Posterior vena cava (tissue), 2 donors: Measurements from ENCODE around the gene EXOC4. TPM values are rescaled to one million over a fixed set of nuclear protein-coding genes. Genes with fewer than 3 reads are reported as not detected.

ENCODE experiments used
- DNase-seq: peaks from one replicate; pipeline ENCODE4 v3.0.0-alpha.2; 2020; ENCODE audit warnings: low spot score
- intact Hi-C, 2 donors: fragments of 100-400 bp; cut with DNase I; formaldehyde crosslinking; loops; one replicate each; pipeline versions ENCODE4 v1.14.1 to v1.14.2; 2022 to 2023
- total RNA-seq, 2 donors: library from RNA; stranded (reverse); fragmentation: NEBNext Ultra II Directional; extraction: Animal tissue kit (Norgen Biotek cat#: 25700); gene quantifications; one replicate each; pipeline ENCODE4 v1.2.1, GENCODE V29; 2021
- donor health status: DM: yes; HTN: yes; CAD: no.
- donor health status: DM: yes; HTN: yes; CAD: no.

EXOC4 gene
- total RNA-seq, 2 donors from 2014 or later: 66.0 to 70.6 TPM

DNA sequence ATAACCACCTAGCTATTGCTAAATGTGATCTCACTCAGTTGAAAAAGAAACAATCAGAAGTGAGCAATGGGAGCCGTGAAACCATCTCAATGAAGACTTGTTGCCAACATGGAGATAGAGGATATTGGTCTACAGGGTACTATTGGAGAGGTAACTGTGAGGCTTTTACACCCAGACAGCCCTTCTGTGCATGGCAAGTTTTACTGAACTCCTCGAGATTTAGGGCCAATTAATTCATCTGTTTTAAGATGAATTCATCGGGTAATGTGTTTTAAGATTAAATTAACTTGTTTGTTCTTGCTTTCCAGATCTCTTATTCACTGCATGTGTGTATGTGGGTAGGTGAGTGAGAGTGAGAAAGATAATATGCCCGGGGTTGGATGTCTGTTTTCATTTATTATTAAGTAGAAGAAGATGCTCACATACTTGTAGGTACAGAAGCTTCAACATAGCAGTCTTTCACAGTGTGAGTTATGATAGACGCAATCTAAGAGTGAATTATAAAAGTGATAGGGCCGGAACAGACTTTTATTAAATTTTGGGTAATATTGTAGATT lies 323.8 kb downstream of the EXOC4 start:
- DNase-seq: no peak
- intact Hi-C loops: no loop called here

DNA sequence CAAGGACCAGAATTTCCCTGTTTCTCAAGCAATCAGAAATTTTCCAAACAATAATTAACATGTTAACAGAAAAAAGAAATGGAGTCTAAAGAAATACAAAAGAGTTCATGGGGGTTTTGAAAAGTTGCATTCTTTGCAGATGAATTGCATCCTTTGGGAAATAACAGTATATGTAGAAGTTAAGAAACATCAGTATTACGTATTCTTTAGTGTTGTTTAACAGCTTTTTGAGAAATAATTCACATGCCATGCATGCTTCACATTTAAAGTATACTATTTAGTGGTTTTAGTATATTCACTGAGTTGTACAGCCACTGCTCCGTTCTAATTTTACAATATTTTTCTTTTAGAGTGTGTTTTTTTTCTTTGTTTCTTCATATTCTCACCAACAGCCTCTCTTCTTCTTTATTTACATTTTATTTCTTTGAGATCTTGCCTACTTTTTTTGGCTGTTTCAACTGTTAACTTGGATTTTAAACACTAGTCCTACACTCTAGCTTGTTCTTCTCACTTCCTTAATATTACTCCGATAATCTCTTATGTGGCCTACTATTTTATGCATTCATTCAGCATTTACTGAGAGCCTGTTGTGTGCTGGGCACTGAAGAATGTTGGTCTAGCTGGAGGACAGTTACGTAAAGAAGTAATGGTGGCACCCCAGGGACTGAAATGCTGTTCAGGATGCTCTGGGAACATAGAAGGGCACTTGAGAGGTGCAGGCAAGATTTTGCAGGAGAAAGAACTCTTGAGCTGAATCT lies 330.1 kb downstream of the EXOC4 start:
- no peak for DNase-seq
- intact Hi-C loops: no loop called here

DNA sequence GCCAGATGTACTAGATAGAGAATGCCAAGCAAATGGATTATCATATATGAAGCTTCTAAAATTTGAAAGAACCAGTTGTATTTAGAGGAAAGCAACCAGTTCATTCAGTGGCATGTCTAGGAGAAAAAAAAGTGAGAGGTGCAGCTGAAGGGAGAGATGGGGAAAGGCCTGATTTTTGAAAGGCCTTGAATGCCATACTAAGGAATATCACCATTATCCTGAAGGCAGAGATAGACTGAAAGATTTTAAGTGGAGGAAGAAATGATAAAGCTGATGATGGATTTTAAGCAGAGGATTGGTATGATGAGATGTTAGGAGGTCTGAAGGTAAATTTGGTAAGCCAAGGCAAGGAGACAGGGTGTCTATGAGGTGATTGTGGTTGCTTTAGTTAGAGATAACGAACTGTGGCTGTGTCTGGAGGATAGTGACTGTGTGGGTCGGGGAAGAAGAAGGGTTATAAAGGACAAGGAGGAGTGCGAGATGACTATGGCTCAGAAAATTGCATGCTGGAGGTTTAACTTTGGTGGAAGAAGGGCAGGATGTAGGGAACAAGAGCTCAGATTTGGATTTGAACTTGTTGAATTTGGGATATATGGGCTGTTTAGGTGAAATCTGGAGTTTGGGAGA lies 330.8 kb downstream of the EXOC4 start:
- no peak for DNase-seq
- intact Hi-C loops: no loop called here

DNA sequence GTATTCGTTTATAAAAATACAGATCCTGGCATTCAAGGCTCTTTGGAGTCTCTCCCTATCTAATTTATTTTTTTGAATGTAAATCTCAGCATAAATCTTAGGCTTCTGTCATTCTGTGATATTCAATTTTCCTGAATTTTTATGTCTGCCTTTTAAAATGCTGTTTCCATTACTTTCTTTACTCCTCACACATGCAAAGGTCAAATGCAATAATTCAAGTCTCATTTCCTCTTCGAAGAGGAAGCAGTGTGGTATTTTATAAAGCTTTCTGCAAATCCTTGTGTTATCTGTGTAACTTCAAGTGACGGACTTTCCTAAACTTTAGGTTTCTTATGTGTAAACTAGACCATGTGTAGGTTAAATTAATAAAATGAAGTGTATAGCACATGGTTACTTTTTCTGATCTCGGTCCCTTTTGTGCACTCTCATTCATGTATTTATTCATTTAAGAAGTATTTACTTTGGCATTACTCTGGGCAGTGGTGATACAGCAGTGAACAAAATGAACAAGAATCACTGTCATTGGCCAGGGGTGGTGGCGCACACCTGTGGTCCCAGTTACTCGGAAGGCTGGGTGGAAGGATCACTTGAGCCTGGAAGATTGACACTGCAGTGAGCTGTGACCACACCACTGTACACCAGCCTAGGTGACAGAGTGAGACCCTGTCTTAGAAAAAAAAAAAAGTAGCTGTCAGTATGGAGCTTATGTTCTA lies 332.2 kb downstream of the EXOC4 start:
- DNase-seq: no peak
- intact Hi-C loops: no loop called here

DNA sequence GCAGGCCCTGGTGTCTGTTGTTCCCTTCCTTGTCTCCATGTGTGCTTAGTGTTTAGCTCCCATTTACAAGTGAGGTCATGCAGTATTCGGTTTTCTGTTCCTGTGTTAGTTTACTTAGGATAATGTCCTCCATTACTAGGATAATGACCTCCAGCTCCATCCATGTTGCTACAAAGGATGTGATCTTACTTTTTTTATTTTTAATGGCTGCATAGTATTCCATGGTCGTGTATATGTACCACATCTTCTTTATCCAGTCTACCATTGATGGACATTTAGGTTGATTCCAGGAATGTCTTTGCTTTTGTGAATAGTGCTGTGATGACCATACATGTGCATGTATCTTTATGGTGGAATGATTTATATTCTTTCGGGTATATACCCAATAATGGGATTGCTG lies 333.4 kb downstream of the EXOC4 start:
- no peak for DNase-seq
- intact Hi-C loops: no loop called here

DNA sequence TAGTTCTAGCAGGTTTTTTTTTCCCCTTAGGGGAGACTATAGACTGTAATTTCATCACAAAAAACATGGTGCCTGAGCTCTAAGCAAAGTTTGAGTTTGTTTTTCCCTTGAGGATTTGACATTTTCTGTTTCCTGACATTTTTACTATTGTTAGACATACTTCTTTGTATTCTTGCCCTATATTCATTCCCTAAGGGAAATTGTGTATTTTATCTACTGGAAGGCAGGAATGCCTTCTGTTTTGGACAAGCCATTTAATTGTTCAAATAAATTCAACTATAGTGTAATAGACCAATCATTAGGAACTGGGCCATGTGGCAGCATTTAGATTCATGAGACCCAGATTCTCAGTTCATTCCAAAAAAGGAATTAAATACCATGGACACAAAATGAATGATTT lies 335.0 kb downstream of the EXOC4 start:
- no peak for DNase-seq
- intact Hi-C loops: no loop called here

DNA sequence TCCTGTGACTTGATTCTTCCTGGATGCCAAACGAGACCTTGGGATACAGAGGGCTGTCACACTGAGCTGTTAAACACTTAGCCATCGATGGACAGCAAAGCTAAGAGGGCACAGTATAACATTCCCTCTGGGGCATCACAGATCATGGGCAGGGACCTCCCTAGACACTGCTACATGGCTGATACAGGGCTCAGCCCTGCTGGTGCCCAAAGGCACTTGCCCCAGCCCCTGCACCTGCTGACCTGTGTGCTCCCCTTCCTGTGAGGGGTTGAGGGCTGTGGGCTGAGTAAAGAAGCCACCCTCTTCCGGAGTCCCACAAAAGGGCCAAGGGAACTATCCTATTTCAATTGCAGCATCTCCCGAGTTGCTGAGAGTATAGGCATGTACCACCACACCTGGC lies 337.9 kb downstream of the EXOC4 start:
- DNase-seq: no peak
- intact Hi-C loops: no loop called here

DNA sequence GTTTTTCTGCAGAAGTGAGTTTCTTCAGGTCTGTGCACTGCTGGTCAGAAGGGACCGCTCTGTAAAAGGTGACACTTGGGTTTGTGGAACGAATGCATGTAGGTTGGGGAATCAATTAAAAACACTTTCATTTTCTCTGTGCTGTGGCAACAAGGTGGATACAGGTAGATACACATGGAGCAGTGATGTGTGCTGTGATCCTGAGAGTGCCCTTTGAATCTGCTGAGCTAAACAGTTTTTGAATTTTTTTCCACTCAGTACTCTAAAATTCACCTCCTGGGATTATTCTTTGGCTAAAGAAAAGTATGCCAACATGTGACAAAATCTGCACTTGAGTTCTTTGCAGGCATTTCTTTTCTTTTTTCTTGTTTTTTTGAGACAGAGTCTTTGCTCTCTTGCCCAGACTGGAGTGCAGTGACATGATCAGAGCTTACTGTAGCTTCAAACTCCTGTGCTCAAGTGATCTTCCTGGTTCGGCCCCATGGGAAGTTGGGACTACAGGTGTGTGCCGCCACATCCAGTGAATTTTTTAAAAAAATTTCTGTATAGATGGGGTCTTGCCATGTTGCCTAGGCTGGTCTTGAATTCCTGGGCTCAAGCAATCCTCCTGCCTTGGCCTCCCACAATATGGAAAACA lies 338.9 kb downstream of the EXOC4 start:
- no peak for DNase-seq
- intact Hi-C loops: no loop called here

DNA sequence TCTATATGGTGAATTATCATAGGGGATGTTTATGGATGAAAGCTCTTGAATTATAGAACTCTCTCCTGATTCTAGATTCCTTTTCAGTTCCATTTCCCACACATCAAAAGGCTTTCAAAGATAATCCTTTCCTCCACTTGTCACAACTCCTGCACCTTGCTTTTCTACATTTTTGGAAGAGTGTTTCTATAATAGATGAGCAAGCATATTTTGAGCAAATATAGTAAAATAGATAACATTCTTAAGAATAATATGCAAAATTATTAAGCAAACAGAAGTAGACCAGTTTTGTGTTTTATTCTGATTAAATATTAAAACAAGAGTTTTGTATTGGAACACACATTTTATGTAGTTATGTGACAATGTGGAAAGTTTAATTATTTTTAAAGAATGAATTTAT lies 340.7 kb downstream of the EXOC4 start:
- intact Hi-C loops: no loop called here
- DNase-seq: no peak

DNA sequence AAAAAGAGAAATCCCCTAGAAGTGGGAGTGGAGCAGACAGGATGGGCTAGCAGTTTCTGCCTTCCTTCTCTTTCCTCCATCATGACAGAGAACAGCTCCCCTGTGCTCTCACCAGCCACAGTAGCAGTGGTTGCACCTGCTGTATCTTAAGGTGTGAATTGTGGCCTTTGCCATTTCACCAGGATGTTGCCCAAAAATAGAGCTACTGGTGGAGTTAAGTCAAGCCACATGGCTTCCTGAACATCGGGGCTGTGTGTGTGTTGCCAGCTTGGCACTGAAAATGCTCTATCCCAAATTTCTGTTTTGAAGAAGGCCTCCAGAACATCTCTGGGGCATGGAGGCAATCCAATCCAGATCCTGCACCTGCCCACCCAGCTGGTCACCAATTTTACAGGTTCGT lies 348.7 kb downstream of the EXOC4 start:
- no peak for DNase-seq
- intact Hi-C loops: no loop called here

DNA sequence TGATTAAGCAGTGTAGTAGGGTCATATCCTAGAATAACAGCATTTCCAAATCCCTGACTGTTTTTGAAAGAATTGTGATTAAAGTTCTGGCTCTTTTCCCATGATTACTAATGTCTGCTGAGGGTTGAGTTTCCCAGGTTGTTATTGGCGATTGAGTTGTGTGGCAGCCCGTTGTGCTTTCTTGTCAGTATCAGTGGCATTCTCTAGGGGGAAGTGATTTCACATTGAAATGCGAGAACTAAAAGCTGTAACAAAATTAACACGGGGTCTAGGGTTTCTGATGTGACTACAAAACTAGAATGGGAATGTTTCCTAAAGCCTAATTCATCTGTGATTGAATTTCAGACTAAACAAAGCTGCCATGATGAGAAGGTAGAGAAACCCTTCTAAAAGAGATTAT lies 349.4 kb downstream of the EXOC4 start:
- intact Hi-C loops: no loop called here
- DNase-seq: no peak

DNA sequence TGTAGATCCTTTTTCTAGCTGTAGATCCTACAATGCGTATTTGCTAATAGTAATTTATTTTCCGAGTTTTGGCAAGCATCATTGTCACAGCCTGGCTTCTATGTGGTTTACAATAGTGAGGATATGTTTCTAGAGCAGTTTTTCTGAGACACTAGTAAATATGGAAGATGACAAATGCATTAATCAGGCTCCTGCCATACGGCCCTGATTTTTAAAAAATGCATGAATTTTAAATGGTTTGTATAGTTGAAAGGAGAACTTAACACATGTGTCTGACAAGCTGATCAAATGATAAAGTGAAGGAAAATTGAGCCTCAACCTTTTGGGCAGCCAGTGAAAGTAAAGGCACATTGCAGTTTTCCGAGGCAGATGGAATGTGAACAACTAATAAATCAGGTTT lies 354.1 kb downstream of the EXOC4 start:
- intact Hi-C loops: no loop called here
- DNase-seq: no peak

DNA sequence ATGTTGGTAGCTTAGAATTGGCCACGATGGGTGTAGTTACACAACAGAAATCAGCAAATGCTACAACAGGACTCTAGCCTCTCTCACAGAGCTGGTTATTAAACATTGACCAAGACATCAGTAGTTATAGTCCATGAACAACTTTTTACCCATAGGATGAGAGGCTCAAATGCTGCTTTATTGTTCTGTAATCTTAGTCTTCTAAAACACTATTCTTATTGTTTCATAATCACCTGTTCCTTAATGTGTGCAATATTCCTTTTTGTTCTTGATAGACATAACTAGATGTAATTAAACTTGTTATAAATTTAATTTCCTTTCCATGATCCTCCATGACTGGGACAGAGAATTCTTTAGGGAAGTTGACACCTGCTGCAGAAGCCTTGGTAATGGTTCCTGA lies 356.9 kb downstream of the EXOC4 start:
- no peak for DNase-seq
- intact Hi-C loops: no loop called here

DNA sequence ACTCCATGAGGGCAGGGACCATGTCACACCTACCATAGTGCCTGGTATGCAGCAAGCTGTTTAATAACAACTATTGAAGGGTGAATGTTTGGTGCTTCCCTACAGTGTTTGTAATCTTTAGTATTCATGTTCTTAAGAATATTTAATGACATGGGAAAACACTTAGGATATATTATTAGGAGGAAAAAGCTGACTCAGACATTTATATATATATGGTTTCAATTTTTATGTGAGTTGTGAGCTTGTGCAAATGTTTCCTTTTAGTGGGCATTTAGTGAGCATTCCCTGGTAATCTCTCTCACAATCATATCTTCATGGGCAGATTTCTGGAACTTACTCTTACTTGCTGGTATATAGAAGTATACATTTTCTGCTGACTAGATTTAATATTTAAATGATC lies 359.1 kb downstream of the EXOC4 start:
- intact Hi-C loops: no loop called here
- DNase-seq: no peak

DNA sequence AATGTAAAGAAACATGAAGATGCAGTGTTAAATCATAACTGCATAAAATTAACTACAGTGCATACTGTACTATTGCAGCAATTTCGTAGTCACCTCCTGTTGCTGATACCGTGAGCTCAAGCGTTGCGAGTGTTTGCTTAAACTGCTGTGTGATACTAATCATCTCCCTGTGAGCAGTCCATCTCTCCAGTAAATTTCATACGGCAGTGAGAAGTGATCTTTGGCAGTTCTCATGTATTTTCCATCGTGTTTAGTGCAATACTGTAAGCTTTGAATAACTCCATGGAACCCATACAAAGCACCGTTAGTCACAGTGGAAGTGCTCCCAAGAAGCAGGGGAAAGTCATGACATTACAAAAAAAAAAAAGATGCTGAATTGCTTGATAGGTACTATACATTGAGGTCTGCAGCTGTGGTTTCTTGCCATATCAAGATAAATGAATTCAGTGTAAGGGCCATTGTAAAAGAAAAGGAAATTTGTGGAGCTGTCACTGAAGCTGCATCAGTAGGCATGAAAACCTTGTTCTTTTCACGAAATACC lies 360.4 kb downstream of the EXOC4 start:
- DNase-seq: no peak
- intact Hi-C loops: no loop called here

DNA sequence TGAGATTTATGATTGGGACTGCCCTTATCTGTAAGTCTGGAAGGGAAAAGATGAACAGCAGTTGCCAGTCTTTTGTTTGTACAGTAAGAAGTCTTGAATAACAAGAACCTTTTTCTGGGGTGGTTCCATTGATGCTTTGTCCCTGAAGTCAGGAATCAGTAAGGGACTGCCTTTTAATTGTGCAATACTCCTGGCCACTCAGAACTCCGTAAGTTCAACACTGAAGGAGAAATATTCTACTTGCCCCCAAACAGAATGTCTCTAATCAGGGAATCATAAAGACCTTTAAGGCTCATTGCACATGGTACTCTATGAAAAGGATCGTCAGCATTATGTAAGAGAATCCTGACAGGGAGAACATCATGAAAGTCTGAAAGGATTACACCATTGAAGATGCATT lies 361.4 kb downstream of the EXOC4 start:
- intact Hi-C loops: no loop called here

DNA sequence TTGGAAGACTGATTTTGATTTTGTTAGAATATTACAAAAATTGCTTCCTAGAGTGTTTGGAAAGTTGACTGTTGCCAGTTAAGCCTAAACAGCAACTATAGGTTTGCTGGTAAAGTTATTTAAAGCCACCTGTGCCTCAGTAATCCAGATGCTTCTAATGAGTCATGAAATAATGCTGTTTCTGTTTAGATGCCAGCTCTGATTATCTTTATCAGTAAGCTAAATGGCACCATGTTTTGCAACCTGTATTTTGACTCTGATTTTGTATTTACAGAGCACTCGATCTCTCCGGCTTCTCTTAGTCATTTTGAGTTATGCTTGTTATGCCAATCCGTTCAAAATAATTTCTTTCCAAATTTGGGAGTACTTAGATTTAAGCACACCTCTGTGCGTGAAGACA lies 366.1 kb downstream of the EXOC4 start:
- intact Hi-C loops: no loop called here

More for the DNA sequence above, 361.4 kb downstream of the EXOC4 start:
- no peak for DNase-seq

DNA sequence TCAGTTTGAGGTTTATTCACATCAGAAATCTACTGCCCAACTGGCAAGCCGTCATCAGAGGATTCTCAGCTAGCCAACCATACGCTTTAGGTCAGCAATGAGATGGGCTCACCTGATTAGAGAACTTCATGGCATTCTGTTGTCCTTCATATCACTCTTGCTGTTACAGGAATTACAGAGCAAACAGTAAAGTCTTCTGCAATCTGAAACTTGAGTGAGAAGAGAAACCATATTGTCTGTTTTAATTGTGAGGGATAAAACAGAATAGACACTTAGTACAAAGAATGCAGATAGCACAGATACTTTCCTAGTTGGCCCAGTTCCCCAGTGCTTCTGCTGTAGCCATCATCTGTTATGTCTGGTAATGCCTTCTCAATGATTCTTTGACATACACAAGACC lies 366.6 kb downstream of the EXOC4 start:
- intact Hi-C loops: no loop called here
- DNase-seq: no peak

More for the DNA sequence above, 366.1 kb downstream of the EXOC4 start:
- no peak for DNase-seq

DNA sequence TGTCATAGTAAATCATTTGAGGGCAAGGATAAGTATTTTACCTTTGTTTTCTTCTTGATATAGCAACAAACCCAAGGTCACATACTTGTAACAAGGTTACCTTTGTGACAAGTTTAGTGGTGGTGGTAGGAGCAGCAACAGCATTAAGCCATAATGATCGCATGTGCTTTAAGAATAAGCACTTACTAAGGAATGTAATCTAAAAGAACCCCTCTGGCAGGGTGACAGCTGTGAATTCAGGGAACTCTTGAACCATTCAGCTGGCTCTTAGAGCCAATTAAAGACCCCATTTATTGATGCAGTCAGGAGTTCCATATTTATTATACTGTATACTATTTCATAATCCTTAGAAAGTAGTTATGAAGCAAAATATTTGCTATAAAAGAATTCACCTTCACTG lies 370.8 kb downstream of the EXOC4 start:
- intact Hi-C loops: no loop called here
- DNase-seq: no peak

DNA sequence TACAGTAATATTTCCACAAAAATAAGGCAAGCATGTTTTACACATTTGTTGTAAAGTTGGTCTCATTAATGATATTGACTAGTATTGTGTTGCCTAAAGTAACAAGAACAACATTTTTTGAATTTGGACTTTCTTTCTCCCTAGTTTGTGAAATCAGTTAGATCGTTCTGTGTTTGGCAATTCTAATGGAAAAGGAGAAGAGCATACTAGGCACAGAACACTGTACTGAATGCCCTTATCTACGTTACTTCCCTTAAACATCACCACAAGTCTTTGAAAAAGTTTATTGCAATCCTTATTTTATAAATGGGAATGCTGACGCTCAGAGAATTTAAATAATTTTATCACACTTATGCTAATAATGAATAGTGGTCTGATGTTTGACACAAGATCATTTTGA lies 372.2 kb downstream of the EXOC4 start:
- DNase-seq: no peak
- intact Hi-C loops: no loop called here
